Spleen (tissue), 7 donors: Measurements from ENCODE around the gene KLF3.

Source experiments
- CTCF ChIP-seq, 11 experiments: fragments of 200-600 bp in 7 of 11; fragments of 450-650 bp in 4 of 11; sonication (generic) in 4 of 11; IDR thresholded peaks in 8 of 11; conservative IDR thresholded peaks in 3 of 11; 1 replicate in 7 of 11; 2 replicates in 4 of 11; pipeline versions ENCODE4 v1.4.0 to v1.8.0; 2016 to 2021; ENCODE audit warnings: antibody characterized with exemption in 11 of 11, inconsistent platforms in 4 of 11, mild to moderate bottlenecking in 1 of 11
- POLR2A ChIP-seq, 3 donors: fragments of 450-650 bp; IDR thresholded peaks; one replicate each; pipeline ENCODE4 v1.5.1; 2017; ENCODE audit warnings: antibody characterized with exemption in 3 of 3, mild to moderate bottlenecking in 1 of 3
- POLR2AphosphoS5 ChIP-seq, 3 donors: sonication (generic); formaldehyde crosslinking; IDR thresholded peaks; one replicate each; pipeline ENCODE4 v1.5.1; 2017; ENCODE audit warnings: antibody characterized with exemption in 3 of 3
- donor health status: DM: no; HTN: no; CAD: no; lungs with moderate emphysema.
- donor health status: DM: no; HTN: no; CAD: no.
- donor health status: DM: no; HTN: no; CAD: no.

GRCh38 chr4:38623260-38623659 is 40.7 kb upstream of the KLF3 start:
- TF ChIP-seq CTCF (IDR thresholded peaks at IDR 0.05 in 8 of 11, conservative IDR thresholded peaks at IDR 0.05 in 3 of 11), result no peak
- no peak for TF ChIP-seq POLR2AphosphoS5 (IDR thresholded peaks at IDR 0.05)
- TF ChIP-seq POLR2A (IDR thresholded peaks at IDR 0.05), result no peak
